GM10847 (cell line): ENCODE data around the gene TNFRSF25.

Source experiments
- POLR2A ChIP-seq: IDR thresholded peaks from 2 replicates; pipeline ENCODE4 v1.6.1; 2011; ENCODE audit not compliant: insufficient read length; ENCODE audit errors: extremely low read depth

TNFRSF25 gene

GRCh38 chr1:6483761-6484117, 17.8 kb upstream of the TNFRSF25 start:
- no peak for TF ChIP-seq POLR2A

- no peak for TF ChIP-seq POLR2A
Observed at GRCh38 chr1:6483017-6483760, 17.2 kb upstream of the TNFRSF25 start.

- no peak for TF ChIP-seq POLR2A
Observed at GRCh38 chr1:6481820-6482219, 15.8 kb upstream of the TNFRSF25 start.

- TF ChIP-seq POLR2A = no peak
Observed at GRCh38 chr1:6477039-6477820, 11.3 kb upstream of the TNFRSF25 start.

- no peak for TF ChIP-seq POLR2A
Observed at GRCh38 chr1:6476483-6476882, 10.5 kb upstream of the TNFRSF25 start.

GRCh38 chr1:6475381-6476133, 9.6 kb upstream of the TNFRSF25 start:
- no peak for TF ChIP-seq POLR2A

GRCh38 chr1:6474815-6475282, 8.9 kb upstream of the TNFRSF25 start:
- no peak for TF ChIP-seq POLR2A

GRCh38 chr1:6473974-6474814, 8.2 kb upstream of the TNFRSF25 start:
- TF ChIP-seq POLR2A = no peak

GRCh38 chr1:6473156-6473555, 7.2 kb upstream of the TNFRSF25 start:
- no peak for TF ChIP-seq POLR2A

GRCh38 chr1:6472391-6472790, 6.4 kb upstream of the TNFRSF25 start:
- no peak for TF ChIP-seq POLR2A

- TF ChIP-seq POLR2A = no peak
Observed at GRCh38 chr1:6471970-6472368, 6.0 kb upstream of the TNFRSF25 start.

GRCh38 chr1:6471086-6471969, 5.4 kb upstream of the TNFRSF25 start:
- TF ChIP-seq POLR2A = no peak

GRCh38 chr1:6470132-6471085, 4.4 kb upstream of the TNFRSF25 start:
- TF ChIP-seq POLR2A = no peak
